HG03565 (cell line): ENCODE measurements around the gene OTX1.

Experiments used
- ATAC-seq: cut with Tn5 transposase; IDR thresholded peaks from one replicate; pipeline ENCODE4 v1.9.1; 2021; ENCODE audit warnings: mild to moderate bottlenecking, moderate library complexity; ENCODE audit not compliant: unreplicated experiment

The OTX1 gene

GRCh38 chr2:63046552-63046951, 4.1 kb upstream of the OTX1 start:
- ATAC-seq: no peak

GRCh38 chr2:63046961-63047320, 3.7 kb upstream of the OTX1 start:
- no peak for ATAC-seq

GRCh38 chr2:63047321-63048279, 3.0 kb upstream of the OTX1 start:
- no peak for ATAC-seq

- no peak for ATAC-seq
Observed at GRCh38 chr2:63048367-63049171, 2.1 kb upstream of the OTX1 start.

GRCh38 chr2:63049211-63049969, 1.2 kb upstream of the OTX1 start:
- no peak for ATAC-seq

GRCh38 chr2:63049970-63050333, 678 bp upstream of the OTX1 start:
- ATAC-seq: no peak

GRCh38 chr2:63051042-63051794, 588 bp downstream of the OTX1 start:
- ATAC-seq: no peak

GRCh38 chr2:63051795-63052333, 1.2 kb downstream of the OTX1 start:
- ATAC-seq: no peak

GRCh38 chr2:63052411-63053080, 1.9 kb downstream of the OTX1 start:
- no peak for ATAC-seq

GRCh38 chr2:63053081-63053888, 2.7 kb downstream of the OTX1 start:
- no peak for ATAC-seq

GRCh38 chr2:63053889-63054602, 3.4 kb downstream of the OTX1 start:
- no peak for ATAC-seq

- no peak for ATAC-seq
Observed at GRCh38 chr2:63054841-63055225, 4.2 kb downstream of the OTX1 start.

GRCh38 chr2:63055226-63056106, 4.8 kb downstream of the OTX1 start:
- no peak for ATAC-seq

GRCh38 chr2:63056107-63057050, 5.7 kb downstream of the OTX1 start:
- ATAC-seq: no peak

- ATAC-seq: no peak
Observed at GRCh38 chr2:63057249-63058143, 6.9 kb downstream of the OTX1 start.
